OCI-LY7 (cell line): ENCODE measurements around the gene SPINK4.

Experiments
- EZH2phosphoT487 ChIP-seq: fragments of 200-600 bp; sonication (generic); IDR thresholded peaks from 2 replicates; pipeline ENCODE4 v1.6.1; 2018; ENCODE audit warnings: low read depth, borderline replicate concordance, mild to moderate bottlenecking, mixed run types, antibody characterized with exemption, low read length, moderate library complexity, mixed read lengths
- TF ChIP-seq, protein P1 (sequence below): fragments of 200-600 bp; sonication (generic); conservative IDR thresholded peaks from 2 replicates; pipeline ENCODE4 v1.5.1; 2014; ENCODE audit warnings: mild to moderate bottlenecking, antibody characterized with exemption, low read length, moderate library complexity, mixed read lengths

- TF ChIP-seq, protein P1, sequence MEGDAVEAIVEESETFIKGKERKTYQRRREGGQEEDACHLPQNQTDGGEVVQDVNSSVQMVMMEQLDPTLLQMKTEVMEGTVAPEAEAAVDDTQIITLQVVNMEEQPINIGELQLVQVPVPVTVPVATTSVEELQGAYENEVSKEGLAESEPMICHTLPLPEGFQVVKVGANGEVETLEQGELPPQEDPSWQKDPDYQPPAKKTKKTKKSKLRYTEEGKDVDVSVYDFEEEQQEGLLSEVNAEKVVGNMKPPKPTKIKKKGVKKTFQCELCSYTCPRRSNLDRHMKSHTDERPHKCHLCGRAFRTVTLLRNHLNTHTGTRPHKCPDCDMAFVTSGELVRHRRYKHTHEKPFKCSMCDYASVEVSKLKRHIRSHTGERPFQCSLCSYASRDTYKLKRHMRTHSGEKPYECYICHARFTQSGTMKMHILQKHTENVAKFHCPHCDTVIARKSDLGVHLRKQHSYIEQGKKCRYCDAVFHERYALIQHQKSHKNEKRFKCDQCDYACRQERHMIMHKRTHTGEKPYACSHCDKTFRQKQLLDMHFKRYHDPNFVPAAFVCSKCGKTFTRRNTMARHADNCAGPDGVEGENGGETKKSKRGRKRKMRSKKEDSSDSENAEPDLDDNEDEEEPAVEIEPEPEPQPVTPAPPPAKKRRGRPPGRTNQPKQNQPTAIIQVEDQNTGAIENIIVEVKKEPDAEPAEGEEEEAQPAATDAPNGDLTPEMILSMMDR, result no peak
- no peak for TF ChIP-seq EZH2phosphoT487
Observed at GRCh38 chr9:33239921-33240320, at the start of gene SPINK4.
